ENCODE results near the gene ST3GAL3.

DNA sequence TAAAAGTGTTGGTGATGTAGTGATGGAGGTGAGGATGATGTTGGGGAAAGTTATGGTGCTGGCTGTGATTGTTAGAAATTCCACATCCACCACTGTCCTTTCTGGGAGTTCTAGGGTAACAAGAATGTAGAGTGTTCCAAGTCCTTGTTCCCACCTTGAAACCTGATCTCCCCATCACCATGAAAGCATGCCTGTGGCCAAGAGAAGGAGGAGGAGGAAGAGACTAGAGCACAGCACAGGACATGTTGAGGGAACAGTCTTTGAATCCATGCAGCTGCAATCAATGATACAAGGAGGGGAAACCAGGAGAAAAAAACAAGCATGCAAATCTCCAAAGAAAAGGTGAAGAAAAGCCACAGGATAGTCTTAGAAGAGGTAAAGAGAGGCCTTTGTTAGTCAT is 180.4 kb downstream of the ST3GAL3 start:
- TF ChIP-seq POLR2AphosphoS5 (IDR thresholded peaks at IDR 0.05), result no peak
- TF ChIP-seq, protein P1, sequence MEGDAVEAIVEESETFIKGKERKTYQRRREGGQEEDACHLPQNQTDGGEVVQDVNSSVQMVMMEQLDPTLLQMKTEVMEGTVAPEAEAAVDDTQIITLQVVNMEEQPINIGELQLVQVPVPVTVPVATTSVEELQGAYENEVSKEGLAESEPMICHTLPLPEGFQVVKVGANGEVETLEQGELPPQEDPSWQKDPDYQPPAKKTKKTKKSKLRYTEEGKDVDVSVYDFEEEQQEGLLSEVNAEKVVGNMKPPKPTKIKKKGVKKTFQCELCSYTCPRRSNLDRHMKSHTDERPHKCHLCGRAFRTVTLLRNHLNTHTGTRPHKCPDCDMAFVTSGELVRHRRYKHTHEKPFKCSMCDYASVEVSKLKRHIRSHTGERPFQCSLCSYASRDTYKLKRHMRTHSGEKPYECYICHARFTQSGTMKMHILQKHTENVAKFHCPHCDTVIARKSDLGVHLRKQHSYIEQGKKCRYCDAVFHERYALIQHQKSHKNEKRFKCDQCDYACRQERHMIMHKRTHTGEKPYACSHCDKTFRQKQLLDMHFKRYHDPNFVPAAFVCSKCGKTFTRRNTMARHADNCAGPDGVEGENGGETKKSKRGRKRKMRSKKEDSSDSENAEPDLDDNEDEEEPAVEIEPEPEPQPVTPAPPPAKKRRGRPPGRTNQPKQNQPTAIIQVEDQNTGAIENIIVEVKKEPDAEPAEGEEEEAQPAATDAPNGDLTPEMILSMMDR (IDR thresholded peaks at IDR 0.05), result no peak

Data from breast epithelium (tissue), 3 donors.